BJ (cell line): ENCODE results near the gene TTC36. TPM values are rescaled to one million over a fixed set of nuclear protein-coding genes. Genes with fewer than 3 reads are reported as not detected.

Experiments
- CTCF ChIA-PET: fragments of 350-600 bp; formaldehyde crosslinking; extraction: SDS; loops from one replicate; lab custom pipeline; 2021; ENCODE audit warnings: antibody characterized with exemption, inconsistent platforms; lab: Yijun Ruan, JAX
- POLR2A ChIA-PET: fragments of 300-600 bp; sonication (Branson Sonifier 250); formaldehyde crosslinking; extraction: SDS; loops from one replicate; lab custom pipeline; 2021; ENCODE audit warnings: antibody characterized with exemption; lab: Charles Lee
- DNase-seq: peaks from one replicate; pipeline ENCODE4 v3.0.0-alpha.2; 2011; ENCODE audit warnings: low read depth
- H3K27me3 ChIP-seq: 2 replicates; pipeline ENCODE4 v1.6.0; 2011; ENCODE audit warnings: low read length; ENCODE audit not compliant: control insufficient read depth, insufficient read depth
- H3K36me3 ChIP-seq: 2 replicates; pipeline ENCODE4 v1.5.1; 2011; ENCODE audit warnings: low read length; ENCODE audit not compliant: control insufficient read depth, insufficient read depth
- H3K4me3 ChIP-seq: 2 replicates; pipeline ENCODE4 v1.5.1; 2011; ENCODE audit warnings: low read depth, mild to moderate bottlenecking, control low read depth, low read length
- polyA plus RNA-seq: library from polyadenylated mRNA; depleted of rRNA; stranded (reverse); fragments of >200 nt; gene quantifications from 2 replicates; pipeline ENCODE4 v1.2.3, GENCODE V29; 2011
- TF ChIP-seq, protein P1 (sequence below): IDR thresholded peaks from 2 replicates; pipeline ENCODE4 v1.5.1; 2011; ENCODE audit warnings: low read depth, mild to moderate bottlenecking, control low read depth, inconsistent platforms, low read length, moderate library complexity; ENCODE audit not compliant: insufficient read depth

Gene TTC36
- polyA plus RNA-seq, 1 experiment = not detected

DNA sequence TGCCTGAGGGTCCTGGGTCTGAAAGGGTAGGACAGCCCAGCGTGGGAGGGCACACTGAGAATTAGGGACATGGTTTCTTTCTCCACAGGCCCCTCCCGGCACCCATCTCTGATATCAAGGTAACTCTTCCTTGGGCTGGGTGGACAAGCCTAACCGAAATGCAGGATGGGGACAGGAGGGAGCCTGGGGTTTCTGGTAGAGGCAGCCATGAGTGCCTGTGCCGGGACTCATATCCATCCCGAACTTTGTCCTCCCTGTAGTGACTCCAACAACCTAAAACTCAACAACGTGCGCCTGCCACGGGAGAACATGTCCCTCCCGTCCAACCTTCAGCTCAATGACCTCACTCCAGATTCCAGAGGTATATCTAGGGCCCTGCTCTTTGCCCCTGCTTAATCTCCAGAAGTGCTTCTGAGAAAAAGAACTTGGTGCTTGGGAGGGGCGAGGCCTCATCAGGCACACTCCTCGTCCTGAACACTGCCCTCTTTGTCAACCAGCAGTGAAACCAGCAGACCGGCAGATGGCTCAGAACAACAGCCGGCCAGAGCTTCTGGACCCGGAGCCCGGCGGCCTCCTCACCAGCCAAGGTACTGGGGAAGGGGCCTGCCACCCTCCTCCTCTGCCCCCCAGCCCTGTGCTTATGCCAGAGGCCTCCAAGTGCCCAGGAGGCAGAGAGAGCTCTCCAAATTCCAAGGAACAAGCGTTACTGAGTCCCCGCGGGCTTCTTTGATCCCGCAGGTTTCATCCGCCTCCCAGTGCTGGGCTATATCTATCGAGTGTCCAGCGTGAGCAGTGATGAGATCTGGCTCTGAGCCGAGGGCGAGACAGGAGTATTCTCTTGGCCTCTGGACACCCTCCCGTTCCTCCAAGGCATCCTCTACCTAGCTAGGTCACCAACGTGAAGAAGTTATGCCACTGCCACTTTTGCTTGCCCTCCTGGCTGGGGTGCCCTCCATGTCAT lies 6.8 kb downstream of the TTC36 start:
- TF ChIP-seq, protein P1, sequence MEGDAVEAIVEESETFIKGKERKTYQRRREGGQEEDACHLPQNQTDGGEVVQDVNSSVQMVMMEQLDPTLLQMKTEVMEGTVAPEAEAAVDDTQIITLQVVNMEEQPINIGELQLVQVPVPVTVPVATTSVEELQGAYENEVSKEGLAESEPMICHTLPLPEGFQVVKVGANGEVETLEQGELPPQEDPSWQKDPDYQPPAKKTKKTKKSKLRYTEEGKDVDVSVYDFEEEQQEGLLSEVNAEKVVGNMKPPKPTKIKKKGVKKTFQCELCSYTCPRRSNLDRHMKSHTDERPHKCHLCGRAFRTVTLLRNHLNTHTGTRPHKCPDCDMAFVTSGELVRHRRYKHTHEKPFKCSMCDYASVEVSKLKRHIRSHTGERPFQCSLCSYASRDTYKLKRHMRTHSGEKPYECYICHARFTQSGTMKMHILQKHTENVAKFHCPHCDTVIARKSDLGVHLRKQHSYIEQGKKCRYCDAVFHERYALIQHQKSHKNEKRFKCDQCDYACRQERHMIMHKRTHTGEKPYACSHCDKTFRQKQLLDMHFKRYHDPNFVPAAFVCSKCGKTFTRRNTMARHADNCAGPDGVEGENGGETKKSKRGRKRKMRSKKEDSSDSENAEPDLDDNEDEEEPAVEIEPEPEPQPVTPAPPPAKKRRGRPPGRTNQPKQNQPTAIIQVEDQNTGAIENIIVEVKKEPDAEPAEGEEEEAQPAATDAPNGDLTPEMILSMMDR = no peak
- no peak for DNase-seq
- ChIA-PET CTCF (no interaction called here), POLR2A (no interaction called here)
- Histone ChIP-seq H3K27me3 (no peaks in the 10 kb centered on the region), H3K36me3 (peaks cover 3% of the 10 kb centered on the region; the same call in 1 of the 2 replicates), H3K4me3 (no peak overlapping the region)

DNA sequence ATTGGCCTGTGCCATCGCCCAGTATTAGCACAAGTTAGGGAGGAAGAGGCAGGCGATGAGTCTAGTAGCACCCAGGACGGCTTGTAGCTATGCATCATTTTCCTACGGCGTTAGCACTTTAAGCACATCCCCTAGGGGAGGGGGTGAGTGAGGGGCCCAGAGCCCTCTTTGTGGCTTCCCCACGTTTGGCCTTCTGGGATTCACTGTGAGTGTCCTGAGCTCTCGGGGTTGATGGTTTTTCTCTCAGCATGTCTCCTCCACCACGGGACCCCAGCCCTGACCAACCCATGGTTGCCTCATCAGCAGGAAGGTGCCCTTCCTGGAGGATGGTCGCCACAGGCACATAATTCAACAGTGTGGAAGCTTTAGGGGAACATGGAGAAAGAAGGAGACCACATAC lies 8.0 kb downstream of the TTC36 start:
- Histone ChIP-seq H3K27me3 (no peaks in the 10 kb centered on the region), H3K36me3 (peaks cover 3% of the 10 kb centered on the region; the same call in 1 of the 2 replicates), H3K4me3 (no peak overlapping the region)
- ChIA-PET CTCF (no interaction called here), POLR2A (no interaction called here)
- no peak for DNase-seq
- TF ChIP-seq, protein P1 = no peak

DNA sequence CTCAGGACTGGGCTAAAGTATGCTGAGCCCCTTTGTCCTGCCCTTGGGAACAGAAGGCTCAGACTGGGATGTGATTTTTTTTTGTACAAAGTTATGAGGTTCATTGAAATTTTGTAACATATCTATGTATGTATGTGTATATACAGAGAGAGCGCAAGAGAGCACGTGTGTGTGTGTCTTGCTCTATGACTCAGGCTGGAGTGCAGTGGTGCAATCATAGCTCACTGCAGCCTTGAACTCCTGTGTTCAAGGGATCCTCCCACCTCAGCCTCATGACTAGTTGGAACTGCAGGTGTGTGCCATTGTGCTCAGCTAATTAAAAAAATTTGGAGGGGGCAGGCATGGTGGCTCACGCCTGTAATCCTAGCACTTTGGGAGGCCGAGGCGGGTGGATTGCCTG lies 9.5 kb downstream of the TTC36 start:
- ChIA-PET CTCF (no interaction called here), POLR2A (no interaction called here)
- no peak for DNase-seq

DNA sequence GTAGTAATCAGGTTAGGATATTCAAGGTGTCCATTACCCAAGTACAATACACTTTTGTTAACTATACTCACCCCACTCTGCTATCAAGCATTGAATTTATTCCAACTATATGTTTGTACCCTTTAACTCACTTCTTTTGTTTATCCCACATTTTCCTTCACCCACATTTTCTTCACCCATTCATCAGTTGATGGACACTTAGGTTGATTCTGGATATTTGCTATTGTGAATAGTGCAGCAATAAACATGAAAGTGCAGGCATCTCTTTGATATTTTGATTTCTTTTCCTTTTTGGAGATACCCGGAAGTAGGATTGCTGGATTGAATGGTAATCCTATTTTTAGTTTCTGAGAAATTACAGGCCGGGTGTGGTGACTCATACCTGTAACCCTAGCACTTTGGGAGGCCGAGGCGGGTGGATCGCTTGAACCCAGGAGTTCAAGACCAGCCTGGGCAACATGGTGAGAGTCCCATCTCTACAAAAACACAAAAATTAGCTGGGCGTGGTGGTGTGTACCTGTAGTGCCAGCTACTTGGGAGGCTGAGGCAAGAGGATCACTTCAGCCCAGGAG lies 10.2 kb downstream of the TTC36 start:
- ChIA-PET POLR2A (no interaction called here), CTCF (no interaction called here)
- H3K36me3 ChIP-seq = peaks cover 3% of the 10 kb centered on the region; the same call in 1 of the 2 replicates
- TF ChIP-seq, protein P1 = no peak
- H3K4me3 ChIP-seq = no peak overlapping the region
- no peaks in the 10 kb centered on the region for H3K27me3 ChIP-seq
- DNase-seq = no peak

More for the DNA sequence above, 9.5 kb downstream of the TTC36 start:
- H3K36me3 ChIP-seq = peaks cover 3% of the 10 kb centered on the region; the same call in 1 of the 2 replicates
- H3K4me3 ChIP-seq = no peak overlapping the region
- H3K27me3 ChIP-seq = no peaks in the 10 kb centered on the region
- TF ChIP-seq, protein P1 = no peak

DNA sequence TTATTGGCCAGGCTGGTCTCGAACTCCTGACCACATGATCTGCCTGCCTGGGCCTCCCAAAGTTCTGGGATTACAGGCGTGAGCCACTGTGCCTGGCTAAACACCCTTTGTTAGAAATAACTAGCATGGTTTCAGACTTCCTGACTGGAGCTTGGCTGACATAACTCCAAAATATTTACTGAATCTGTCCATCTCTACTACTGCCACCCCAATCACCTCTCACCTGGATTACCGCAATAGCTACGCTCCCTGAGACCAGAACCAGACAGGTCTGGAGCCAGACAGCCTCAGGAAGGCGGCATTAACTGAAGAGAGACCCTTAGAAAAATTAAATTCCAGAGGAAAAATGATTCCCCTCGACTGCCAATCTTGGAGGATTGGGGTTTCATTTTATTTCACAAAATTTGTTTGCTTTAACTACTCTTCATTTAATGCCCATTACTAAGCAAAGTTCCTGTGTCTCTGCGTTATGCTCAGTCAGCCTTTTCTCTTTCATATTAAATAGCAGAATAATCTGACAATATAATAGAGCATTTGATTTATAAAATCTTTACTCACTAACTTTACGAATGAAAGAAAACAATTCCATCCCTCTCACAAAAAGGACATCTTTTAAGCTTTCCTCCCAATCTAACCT lies 16.9 kb downstream of the TTC36 start:
- TF ChIP-seq, protein P1 = no peak
- Histone ChIP-seq H3K27me3 (no peaks in the 10 kb centered on the region), H3K4me3 (no peak overlapping the region), H3K36me3 (peaks cover 5% of the 10 kb centered on the region)
- ChIA-PET POLR2A (no interaction called here), CTCF (no interaction called here)
- DNase-seq = no peak
